Stimulated activated naive CD4-positive, alpha-beta T cell (primary cell): ENCODE results near the gene NLGN1.

Experiments used
- DNase-seq, 6 experiments: peaks; one replicate each; lab custom pipeline; 2025; lab: John Stamatoyannopoulos, UW

The NLGN1 gene

GRCh38 chr3:173911446-173911845, 513.9 kb downstream of the NLGN1 start:
- DNase-seq: no peak

GRCh38 chr3:173912126-173912525, 514.6 kb downstream of the NLGN1 start:
- no peak for DNase-seq

- no peak for DNase-seq
Measured at GRCh38 chr3:173913397-173913796, 515.9 kb downstream of the NLGN1 start.

- DNase-seq: no peak
Measured at GRCh38 chr3:173913974-173914421, 516.5 kb downstream of the NLGN1 start.

GRCh38 chr3:173916799-173917198, 519.3 kb downstream of the NLGN1 start:
- DNase-seq: no peak

GRCh38 chr3:173920386-173920785, 522.8 kb downstream of the NLGN1 start:
- DNase-seq: no peak

- no peak for DNase-seq
Measured at GRCh38 chr3:173921732-173922131, 524.2 kb downstream of the NLGN1 start.

GRCh38 chr3:173923204-173923603, 525.7 kb downstream of the NLGN1 start:
- no peak for DNase-seq

- no peak for DNase-seq
Measured at GRCh38 chr3:173930251-173930650, 532.7 kb downstream of the NLGN1 start.

GRCh38 chr3:173932624-173933023, 535.1 kb downstream of the NLGN1 start:
- no peak for DNase-seq

- no peak for DNase-seq
Measured at GRCh38 chr3:173933113-173933512, 535.6 kb downstream of the NLGN1 start.

GRCh38 chr3:173936316-173936715, 538.8 kb downstream of the NLGN1 start:
- DNase-seq: no peak

GRCh38 chr3:173938159-173938558, 540.6 kb downstream of the NLGN1 start:
- DNase-seq: no peak

GRCh38 chr3:173938616-173939015, 541.1 kb downstream of the NLGN1 start:
- no peak for DNase-seq

- no peak for DNase-seq
Measured at GRCh38 chr3:173939331-173939730, 541.8 kb downstream of the NLGN1 start.

- DNase-seq: no peak
Measured at GRCh38 chr3:173943264-173943663, 545.7 kb downstream of the NLGN1 start.

- DNase-seq: no peak
Measured at GRCh38 chr3:173945170-173945569, 547.6 kb downstream of the NLGN1 start.

- no peak for DNase-seq
Measured at GRCh38 chr3:173945806-173946205, 548.3 kb downstream of the NLGN1 start.

GRCh38 chr3:173954647-173955046, 557.1 kb downstream of the NLGN1 start:
- no peak for DNase-seq

- no peak for DNase-seq
Measured at GRCh38 chr3:173957646-173958045, 560.1 kb downstream of the NLGN1 start.

GRCh38 chr3:173958805-173959204, 561.3 kb downstream of the NLGN1 start:
- no peak for DNase-seq

GRCh38 chr3:173970281-173970680, 572.7 kb downstream of the NLGN1 start:
- DNase-seq: no peak

- DNase-seq: no peak
Measured at GRCh38 chr3:173976281-173976680, 578.7 kb downstream of the NLGN1 start.

- DNase-seq: no peak
Measured at GRCh38 chr3:173977747-173978146, 580.2 kb downstream of the NLGN1 start.

GRCh38 chr3:173983343-173983742, 585.8 kb downstream of the NLGN1 start:
- DNase-seq: no peak
